HG03565 (cell line): Measurements from ENCODE around the gene TUNAR.

Source experiments
- ATAC-seq: cut with Tn5 transposase; IDR thresholded peaks from one replicate; pipeline ENCODE4 v1.9.1; 2021; ENCODE audit warnings: mild to moderate bottlenecking, moderate library complexity; ENCODE audit not compliant: unreplicated experiment

Gene TUNAR

DNA sequence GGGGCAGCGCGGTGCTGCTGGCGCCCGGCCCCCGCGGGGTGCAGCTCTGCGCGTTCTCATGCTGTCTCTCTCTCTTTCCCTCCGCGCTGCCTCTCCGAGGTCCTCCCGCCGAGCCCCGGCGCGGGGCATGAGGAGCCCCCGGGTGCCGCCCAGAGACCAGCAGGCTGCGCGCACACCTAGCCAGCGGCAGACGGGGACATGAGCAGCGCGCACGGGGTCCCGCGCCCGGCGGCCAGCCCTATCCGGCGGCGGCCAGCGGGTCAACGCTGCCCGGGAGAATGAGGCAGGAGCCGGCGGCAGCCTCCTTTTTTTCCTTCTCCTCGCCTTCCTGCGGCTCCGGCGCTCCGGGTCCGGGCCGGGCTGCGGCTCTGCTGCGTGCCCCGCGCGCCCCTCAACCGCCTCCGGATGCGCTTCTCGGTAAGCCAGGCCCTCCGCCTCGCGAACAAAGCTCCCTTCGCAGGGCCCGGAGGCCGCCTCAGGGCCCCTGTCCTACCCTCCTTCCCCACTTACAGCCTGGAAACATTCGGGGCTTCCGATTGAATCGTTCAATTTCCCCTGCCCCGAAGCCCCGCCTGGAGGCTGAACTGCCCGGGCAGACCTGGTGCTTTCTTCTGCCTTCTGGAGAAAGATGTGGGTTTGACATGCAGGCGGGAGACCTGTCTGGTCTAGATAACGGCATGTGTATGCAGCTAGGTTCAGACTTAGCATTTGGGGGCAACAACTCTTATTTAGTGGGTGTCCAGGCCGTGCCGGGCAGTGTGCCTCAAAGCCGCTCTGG, at the start of gene TUNAR:
TUNAR (plus strand) TSS at position 72 of the 778 bp plus-strand sequence.
- no peak for ATAC-seq

DNA sequence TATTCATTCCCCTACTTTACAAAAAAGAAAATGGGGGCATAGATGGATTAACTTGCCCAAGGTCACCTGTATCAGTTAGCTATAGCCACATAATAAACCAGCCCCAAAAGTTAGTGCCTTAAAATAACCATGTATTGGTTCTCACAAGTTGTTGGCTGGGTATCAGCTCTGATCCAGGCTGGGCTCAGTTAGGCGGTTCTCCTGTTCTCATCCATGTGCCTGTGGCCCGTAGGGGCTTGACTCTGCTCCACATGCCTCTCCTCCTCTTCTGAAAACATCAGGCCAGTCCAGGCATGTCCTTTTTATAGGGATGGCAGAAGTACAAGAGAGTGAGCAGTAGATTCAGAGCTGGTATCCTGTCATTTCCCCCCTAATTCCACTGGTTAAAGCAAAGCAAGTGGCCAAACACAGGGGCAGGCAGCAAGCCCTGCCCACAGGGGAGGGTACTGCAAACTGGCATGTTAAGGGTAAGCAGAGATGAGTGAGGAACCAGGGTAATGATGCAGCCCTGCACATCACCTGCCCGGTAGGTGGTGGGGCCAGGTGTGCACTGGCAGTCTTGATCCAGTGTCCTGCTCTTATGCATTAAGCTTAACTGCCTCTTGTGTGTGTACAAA, 47.9 kb upstream of the TUNAR start:
- ATAC-seq = no peak

DNA sequence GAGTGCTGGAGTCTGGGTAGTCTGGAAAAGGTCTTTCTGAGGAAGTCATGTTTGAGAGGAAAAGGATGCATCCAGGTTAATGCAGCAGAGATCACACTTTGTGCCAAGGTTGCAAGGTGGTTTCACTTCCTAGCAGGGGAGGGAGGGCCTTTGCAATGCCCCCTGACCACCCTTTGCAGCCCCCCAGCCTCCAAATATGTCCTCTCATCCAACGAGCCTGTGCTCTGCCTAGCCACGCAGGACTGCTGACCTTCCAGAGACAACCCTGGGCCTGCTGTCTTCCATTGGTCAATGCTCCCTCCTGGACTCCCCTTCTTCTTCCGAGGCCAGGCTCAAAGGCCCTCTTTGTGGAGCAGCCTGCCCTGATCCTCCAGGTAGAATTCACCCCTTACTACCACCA, 47.3 kb upstream of the TUNAR start:
- ATAC-seq = no peak

DNA sequence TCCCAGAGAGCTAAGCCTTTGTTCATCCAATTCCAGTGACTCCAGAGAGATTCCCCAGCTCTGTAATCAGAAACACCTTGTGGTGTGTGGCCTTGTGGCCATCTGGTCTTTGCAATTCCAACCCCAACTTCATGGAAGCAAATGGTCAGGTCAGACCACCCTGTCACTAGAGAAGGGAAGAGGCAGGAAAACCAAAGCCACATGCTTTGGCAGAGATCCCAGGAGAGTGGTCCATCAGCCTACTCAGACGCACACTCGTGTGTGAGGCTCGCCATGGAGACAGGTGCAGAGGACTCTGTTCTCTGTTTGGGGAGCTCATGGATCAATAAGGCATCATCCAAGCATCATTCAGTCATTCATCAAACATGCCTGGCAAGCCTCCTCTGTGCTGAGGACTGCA, 46.2 kb upstream of the TUNAR start:
- ATAC-seq = no peak

DNA sequence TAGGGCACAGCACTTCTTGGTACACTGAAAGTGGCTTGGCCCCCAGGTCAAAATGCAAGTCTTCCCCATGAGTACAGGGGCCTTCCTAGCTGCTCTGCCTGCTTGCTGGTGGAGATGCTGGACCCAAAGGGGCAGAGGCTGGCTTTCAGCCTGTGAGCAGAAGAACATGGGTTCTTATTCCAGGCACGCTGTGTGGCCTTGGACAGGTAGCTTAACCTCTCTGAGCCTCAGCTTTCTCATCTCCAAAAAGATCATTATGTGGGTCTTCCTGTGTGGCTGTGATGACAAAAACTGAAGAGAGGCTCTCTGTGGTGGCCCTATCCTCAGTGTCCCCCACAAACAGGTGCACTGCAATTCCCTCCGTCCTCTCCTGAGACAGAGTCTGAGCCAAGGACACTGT, 45.6 kb upstream of the TUNAR start:
- ATAC-seq = no peak

DNA sequence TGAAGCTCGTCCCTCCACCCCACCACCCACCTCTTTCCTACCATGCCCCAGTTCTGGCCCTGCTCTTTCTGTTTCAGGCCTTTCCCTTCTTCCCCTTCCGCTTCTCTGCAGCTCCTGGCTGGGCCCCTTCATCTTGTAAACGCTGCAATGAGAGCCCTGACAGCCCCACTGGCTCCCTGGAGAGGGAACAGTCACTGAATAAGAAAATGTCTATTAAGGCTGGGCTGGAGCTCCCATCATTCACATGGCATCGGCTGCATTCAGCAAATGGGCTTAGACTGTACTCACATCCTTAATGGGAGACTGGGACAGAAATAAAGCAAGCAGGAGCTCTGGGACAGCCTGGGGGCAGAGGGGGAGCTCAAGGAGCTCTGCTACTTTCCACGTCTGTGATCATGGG, 45.2 kb upstream of the TUNAR start:
- ATAC-seq = no peak

DNA sequence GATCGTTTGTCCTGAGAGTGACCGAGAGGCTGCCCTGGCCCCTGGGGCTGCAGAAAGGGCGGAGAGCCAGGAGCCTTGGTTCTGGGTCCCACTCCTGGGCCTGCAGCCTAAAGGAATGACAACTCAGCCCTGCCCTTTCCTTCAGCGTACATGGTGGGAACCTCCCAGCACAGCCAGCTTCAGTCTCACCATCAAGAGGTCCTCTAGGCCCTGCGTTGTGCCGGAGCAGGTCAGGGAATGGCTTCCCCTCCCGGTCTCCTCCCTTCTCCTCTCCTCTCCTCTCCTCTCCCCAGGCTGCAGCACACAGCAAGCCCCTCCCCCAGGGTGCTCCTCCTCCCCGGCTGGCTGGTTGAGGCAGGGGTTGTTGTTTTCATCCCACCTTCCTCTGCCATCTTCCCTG, 44.6 kb upstream of the TUNAR start:
- ATAC-seq = no peak

DNA sequence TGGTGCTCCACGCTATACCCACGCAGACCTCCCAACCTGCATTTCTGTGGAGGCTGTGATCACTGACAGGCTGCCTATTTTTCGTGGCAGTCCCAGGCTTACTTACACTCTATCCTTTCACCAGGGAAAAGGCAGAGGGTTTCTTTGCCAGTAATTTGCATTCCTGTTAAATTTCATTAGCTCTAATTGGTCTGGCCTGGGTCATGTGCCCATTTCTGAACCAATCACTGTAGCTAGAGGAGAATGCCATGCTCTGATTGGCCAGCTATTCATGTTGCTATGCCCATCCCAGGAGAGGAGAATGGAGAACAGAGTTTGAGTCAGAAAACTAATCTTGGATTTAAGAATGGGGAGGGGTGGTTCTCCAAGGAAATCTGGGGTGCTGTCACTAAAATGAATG, 43.2 kb upstream of the TUNAR start:
- ATAC-seq = no peak

DNA sequence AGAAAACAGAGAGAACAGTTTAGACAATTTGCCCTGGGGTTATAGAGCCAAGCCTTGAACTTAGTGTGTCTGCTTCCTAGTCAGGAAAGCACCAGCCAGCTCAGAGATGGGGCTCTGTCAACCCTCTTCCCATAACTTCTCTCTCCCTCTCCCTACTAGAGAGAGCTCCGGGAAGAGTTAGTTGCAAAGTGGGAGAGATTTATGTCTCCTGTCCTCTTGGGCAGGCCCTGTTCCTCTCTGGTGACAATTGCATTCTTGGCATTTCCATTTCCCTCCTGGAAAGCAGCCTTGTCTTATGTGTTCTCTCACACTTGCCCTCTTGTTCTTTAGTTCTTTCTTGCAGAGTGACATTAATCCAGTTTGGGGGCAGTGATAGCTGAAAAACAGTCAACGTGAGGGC, 42.1 kb upstream of the TUNAR start:
- ATAC-seq = no peak

DNA sequence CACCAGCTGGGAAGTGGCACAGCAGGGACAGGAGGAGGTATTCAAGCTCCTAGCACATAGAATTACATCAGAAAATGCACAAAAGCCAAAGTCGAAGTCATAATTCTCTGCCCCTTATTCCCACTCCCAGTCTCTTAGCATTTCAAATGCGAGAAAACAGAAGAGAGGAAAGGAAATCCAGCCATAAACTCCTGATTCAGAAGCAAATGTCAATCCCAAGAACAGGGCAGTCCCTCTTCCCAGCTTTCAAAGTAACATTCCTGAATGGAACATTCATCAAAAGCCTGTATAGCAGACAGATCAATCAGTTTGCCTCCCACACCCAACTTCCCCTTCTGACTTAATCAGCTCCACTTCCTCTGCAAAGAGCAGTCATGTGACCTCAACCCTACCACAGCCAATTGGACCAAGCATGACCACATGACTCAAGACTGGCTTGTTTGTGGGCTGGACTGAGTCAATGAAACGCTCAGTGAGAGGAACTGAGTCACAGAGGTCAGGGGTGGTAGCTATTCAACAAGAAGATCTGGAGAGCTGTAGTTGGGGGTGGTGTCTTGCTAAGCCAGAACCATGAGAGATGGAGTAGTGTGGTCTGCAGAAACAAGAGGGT, 41.4 kb upstream of the TUNAR start:
- no peak for ATAC-seq

DNA sequence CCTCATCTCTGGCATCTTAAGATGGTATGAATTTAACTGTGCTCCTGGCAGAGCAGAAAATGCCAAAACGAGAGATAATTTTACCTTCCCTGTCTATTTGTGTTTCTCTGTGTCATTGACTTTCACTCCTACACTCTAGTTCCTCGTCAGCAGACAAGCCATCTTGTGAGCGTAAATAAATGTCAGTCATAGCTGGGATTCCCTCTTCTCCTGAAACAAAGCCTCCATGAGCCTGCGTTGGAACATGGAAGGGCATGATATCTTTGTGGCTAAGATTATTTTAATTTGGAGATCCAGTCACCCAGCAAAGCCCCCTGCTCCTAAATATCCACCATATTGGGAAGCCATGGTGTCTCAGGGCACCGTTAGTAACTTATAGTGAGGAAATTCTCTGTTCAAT, 37.8 kb upstream of the TUNAR start:
- no peak for ATAC-seq

DNA sequence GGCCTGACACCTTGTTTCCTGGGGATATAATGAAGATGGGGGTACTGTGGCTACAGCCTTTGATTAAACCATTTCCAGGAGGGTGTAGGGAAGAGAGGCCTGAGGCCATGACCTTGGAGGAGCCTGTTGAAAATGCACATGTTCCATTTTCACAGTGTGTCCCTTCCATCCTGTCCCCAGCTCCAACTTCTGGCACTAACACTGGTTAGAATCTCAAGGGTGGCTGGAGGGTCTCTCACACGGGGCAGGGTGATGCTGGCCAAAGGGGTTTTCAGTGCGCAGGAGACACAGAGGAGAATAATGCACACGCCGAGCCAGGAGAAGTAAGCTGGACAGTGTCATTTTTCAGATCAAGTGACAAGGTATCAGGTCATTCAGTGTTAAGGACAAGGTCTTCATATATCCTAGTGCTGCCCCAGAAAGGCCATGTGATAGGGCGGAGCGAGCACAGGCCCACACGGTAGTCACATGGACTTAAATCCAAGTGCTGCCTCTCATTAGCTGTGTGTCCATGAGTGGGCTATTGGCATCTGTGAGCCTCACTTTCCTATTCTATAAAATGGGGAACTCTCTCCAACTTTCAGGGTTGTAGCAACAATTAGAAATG, 36.4 kb upstream of the TUNAR start:
- ATAC-seq = no peak

DNA sequence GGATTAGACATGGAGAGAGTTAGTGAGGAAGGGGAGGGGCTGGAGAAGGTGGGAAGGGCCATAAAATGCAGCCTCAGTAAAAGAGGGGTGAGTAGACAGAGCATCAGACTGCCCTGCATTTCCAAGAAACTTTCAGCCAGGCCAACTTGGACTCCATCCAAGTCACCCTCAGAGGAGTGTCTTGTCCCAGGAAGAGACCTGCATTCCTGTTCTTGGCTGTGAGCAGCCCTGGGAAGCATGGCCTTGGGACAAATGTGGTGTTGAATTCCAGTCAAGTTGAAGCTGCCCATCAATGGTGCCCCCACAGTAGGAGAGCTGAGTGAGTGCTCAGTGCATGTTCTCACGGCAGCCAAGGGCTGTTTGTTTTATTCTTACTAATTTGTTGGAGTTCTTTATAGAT, 35.0 kb upstream of the TUNAR start:
- no peak for ATAC-seq

DNA sequence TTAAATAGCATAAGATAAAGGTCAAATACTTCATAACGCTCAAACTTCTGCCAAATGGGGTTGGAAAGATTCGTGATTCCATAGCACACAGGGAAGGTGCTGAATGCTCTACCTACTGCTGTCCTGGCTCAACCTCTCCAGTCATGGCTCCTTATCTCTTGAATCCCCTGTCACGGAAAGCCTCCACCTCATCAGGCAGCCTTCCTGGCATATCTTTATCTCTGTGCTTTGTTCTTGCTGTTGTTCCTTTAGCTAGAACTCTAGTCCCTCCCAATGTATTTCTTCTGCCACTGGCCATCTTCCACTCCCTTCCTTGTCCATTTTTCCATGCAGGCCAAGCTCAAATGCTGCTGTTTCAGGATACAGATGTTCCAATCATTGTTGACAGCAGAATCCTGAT, 26.9 kb upstream of the TUNAR start:
- no peak for ATAC-seq

DNA sequence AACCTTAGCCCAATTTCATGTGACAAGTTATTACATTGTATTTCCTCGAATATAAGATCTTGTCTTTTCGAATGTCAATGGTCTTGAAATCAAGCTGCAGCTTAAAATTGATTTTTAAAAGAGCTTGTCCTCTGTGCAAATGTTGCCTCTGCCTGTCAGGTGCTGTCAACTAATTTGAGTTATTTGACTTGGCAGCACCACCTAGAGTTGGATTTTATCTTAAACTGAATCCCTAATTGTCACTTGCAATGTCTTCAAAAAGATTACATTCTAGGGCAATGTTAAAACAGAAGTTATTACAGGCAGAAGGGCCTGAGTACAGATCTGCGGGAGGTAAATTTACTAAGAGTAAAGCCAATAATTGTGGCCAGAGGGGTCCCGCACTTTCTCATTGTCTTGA, 26.2 kb upstream of the TUNAR start:
- ATAC-seq = no peak

DNA sequence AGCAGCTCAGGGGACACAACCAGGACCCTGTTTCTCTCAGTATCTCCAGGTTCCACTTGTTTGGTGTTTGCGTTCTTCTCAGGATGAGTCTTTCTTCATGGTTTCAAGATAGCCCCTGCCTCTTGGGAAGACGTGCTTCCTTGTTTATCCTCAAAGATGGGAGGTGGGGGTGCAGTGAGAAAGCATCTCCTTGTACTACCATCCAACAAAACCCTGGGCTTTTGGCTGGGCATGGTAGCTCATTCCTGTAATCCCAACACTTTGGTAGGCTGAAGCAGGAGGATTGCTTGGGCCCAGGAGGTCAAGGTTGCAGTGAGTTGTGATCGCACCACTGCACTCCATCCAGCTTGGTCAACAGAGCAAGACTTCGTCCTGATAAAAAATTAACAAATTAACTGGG, 21.0 kb upstream of the TUNAR start:
- ATAC-seq = no peak

DNA sequence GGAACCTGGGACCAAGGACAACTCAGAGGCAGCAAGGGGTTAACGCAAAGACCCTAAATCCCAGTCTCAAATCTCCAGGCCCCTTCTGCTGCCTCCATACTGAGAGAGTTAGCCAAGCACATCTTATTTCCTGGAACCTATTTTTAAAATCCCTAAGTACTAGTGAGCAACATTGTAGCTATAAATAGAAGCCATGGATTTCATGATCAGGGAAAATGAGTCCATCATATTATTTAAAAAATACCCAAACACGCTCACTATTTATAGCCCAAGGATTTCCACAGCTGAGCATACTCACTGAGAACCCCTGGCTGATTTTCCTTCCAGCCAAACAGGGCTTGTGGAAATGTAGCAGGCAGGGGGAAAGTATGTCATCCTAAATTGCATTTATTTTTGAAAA, 19.4 kb upstream of the TUNAR start:
- ATAC-seq = no peak

DNA sequence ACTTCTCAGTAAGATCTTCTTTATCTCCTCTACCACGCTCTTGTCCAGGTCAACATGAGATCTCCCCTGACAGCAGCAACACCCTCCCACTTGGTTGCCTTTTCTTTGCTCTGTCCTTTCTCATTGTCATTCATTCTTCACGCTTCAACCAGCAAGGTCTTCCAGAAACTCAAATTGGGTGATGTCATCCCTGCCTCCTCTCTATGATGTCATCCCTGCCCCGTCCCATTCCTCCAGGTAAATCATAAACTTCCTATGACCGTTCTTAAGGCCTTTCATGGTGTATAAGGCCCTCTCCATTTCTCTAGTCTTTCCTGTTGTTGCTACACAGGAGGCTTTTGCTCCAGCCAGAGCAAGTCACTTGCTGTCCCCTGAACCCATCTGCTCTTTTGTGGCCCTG, 17.7 kb upstream of the TUNAR start:
- no peak for ATAC-seq

DNA sequence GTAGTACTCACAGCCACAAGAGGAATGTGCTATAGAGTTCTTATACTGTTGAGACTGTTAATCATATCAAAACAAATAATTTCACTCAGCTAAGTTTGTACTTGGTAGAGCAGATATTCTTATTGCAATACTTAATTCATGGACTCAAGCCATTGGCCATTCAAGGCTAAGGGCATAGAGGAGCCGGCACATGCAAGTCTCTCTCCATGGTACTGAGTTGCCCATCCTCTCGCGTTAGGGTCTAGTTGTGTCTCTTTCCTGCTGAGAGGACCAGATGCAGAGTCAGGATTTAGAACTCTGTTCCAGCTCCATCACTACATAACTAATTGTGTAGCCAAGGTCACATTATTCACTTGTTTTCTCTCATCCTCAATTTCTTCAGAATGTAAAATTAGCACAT, 14.4 kb upstream of the TUNAR start:
- ATAC-seq = no peak

DNA sequence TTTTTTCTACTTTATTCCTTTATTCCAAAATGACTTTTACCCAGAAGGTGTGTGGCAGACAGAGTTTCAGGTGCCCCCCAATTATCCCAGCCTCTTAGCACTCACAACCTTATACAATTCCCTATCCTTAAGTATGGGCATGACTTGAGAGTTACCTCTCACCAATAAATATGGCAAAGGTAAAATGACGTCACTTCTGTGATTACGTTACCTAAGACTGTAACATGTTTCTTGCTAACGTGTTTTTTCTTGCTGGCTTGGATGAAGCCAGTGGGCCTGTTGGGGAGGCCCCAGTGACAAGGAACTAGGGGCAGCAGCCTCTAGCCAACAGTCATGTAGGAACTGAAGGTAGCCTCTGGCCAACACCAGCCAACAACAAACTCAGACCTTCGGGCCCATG, 13.3 kb upstream of the TUNAR start:
- no peak for ATAC-seq

DNA sequence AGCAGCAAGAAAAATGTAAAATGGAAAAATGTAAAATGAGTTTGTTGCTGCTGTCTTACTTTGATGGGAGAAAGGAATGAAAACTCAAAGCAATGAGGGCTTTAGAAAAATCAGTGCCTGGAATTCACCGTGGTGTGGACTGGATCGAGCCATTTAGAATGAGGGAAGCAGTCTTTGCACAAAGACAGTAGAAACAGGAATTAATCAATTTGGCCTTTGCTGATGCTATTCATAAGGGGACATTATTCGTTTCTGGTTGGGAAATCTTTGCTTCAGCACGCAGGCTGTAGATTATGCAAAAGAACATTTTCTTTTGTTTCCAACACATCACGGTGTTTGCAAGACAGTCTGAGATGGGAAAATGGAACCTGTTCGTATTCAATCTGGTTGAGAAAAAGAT, 6.9 kb upstream of the TUNAR start:
- ATAC-seq = no peak

DNA sequence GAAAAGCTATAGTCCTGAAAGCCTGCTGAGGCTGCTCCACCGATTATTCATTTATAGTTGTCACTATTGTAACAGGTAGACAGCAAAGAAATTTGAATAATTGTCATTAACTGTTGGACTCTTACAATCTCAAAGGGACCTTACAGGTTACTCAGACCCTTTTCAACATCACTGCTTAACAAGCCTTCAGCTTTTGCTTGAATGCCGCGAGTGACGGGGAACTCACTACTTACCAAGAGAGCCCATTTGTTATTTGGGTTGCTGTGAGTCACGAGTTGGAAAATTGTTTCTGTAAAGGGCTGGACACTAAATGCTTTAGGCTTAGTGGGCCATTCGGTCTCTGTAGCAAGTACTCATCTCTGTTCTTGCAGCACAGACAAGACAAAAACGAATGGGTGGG, 5.9 kb upstream of the TUNAR start:
- ATAC-seq = no peak
